NCI-H82 (cell line): ENCODE results near the gene LCE7A.

Experiments
- DNase-seq: peaks from one replicate; lab custom pipeline; 2025; lab: John Stamatoyannopoulos, UW

LCE7A gene

DNA sequence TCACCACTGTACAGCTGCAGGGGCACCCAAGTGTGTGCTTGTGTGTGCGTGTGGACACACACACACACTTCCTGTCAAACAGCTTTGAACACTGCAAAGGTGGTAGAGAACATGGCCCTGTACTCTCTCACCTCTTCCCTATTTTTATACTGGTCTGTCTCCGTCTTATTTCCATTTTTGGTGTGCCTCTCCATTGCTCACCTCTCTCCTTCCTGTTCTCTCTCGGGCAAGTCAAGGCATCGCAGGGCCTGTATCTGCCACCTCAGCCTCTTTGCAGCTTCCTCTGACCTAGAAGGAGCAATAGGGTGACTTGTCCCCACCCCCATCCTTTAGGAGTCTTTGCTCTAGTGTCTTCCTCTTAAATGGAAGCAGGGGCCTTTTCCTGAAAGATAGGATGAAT is 20.5 kb downstream of the LCE7A start:
- no peak for DNase-seq

DNA sequence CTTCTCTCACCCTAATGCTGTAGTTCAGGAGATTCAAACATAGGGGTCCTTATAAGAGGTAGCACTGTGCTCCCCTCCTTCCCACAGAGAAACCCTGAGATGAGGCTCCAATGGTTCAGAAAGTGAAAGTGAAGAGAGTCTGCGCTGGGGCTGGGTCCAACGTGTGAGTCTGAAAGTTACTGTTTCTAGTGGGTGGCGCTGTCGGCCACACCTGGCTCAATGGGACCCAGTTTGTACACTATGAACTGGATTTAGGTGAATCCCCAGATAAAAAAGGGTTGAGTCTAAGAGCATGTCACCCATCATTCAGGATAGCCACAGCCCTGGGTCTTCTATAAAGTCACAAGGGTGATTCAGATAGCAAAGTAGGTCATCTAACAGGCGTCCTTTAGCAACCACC is 21.1 kb downstream of the LCE7A start:
- DNase-seq = no peak

DNA sequence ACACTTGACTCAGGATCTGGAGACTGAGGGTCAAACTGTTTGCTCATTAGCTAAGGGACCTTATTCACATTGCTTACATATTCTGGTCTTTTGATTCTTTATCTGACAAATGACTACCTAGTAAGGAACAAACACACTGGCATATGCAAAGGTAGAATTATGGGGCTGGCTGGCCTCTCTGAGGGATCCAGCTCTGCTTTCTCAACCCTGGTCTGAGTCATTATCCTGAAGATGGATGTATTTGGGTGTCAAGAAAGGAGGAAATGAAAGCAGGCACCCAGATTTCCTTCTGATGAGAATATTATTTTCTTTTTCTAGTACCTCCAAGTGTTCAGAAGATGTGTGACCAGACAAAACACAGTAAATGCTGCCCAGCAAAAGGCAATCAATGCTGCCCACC is 24.3 kb downstream of the LCE7A start:
- DNase-seq = no peak

DNA sequence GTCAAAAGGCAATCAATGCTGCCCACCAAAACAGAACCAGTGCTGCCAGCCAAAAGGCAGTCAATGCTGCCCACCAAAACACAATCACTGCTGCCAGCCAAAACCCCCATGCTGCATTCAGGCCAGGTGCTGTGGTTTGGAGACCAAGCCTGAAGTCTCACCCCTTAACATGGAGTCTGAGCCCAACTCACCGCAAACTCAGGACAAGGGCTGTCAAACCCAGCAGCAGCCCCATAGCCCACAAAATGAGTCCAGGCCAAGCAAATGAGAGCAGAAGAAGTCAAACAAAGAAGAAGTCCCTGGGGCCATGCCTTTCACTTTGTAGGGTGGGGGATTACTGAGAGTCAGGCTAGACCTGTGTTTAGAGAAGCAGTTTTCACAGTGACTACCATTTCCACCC is 24.7 kb downstream of the LCE7A start:
- DNase-seq = no peak

DNA sequence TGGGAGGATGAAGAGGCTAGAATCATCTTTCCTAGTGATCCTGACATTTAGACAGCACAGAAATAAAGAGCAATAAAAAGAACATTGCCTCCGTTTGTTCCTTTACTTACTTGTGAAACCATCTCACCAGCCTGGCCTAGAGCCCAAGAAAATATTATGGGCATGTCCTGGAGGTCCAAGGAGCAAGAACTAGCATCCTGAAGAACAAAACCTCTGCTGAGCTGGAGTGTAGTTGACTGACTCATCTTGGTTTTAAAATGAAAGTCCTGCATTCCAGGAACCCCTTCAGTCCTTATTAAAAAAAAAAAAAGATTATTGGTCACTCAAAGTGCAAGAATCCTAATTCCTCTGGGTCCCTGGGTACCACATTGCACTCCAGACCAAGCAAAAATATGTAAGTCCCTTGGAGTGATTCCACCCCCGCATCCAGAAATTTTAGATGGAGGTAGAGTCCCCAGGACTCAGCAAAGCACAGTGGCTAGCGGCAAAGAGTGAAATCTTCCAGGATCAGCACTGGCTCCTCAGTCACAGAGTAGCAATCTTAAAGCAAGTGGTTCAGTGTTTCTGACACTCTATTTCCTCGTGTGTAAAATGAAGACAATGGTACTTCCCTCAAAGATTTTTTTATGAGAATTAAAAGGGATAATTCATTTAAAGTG is 25.3 kb downstream of the LCE7A start:
- no peak for DNase-seq

DNA sequence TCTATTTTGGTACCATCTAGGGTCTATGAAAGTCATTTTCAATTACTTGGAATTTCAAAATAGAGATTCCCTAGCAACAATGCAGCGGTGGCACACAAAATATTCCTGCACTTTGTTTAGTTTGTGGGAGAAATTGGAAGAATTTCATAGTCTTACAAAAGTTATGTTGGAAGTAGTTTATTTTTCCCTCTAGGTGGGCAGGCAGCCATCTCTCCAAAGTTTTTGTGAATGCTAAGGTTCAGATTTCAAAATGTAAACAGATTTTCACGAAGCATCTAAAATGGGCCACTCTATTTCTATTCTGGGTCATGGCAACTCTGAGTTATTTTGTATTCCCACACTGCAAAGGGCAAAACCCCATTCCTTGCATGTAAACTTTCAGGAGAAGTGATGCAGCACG is 26.3 kb downstream of the LCE7A start:
- no peak for DNase-seq

DNA sequence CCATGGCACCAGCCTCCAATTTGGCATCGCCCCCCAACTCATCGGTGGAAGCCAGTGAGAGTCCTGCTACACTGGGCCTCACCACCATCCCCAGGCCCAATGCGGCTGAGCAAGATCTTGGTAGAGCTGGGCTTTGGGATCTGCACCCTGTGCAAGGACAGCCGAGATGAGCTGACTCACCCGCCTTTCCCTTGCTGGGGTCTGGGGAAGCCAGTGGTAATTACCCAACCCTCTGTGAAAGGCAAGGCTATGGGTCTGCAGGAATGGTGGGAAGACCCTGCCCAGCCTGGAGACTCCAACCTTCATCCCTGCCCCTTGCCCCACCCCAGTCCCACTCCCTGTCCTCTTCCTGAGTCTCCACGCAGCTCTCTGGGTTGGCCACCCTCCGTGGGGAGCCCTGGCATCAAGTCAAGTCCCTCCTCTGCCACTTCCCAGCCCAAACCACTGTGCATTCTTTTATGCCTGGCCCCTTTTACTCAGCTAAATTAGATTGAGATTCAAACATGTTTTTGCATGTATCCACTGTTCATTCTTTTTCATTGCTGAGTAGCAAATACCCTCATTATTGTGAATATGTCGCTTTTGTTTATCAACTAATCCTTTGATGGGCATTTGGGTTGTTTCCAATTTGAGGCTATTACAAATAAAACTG is 27.1 kb downstream of the LCE7A start:
- no peak for DNase-seq

DNA sequence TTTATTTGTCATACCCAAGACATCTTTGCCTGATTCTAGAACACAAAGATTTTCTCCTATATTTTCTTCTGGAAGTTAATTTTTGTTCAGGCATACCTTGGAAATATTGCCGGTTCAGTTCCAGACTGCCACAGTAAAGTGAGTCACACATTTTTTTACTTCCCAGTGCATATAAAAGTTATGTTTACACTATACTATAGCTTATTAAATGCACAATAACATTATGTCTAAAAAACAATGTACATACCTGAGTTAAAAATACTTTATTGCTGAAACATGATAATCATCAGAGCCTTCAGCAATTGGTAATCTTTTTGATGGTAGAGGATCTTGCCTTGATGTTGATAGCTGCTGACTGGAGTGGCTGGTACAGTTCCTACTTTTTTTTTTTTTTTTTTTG is 28.3 kb downstream of the LCE7A start:
- no peak for DNase-seq

DNA sequence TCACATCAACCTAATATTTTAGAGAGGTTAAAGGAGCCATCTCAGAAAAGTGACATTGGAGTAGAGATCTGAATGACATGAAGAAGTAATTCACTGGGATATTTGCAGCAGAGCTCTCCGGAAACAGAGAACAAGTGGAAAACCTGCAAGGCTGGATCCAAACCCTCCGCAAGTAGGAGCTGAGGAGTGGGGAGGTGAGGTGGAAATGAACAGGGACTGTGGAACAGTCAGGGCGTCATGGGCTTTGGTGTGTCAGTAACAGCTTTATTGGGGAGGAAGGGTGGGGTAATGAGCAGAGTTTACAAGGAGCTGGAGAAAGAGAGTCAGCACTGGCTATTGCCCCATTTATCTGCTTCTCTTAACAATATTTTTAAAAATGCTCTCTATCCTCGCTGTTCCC is 39.2 kb downstream of the LCE7A start:
- DNase-seq = no peak

DNA sequence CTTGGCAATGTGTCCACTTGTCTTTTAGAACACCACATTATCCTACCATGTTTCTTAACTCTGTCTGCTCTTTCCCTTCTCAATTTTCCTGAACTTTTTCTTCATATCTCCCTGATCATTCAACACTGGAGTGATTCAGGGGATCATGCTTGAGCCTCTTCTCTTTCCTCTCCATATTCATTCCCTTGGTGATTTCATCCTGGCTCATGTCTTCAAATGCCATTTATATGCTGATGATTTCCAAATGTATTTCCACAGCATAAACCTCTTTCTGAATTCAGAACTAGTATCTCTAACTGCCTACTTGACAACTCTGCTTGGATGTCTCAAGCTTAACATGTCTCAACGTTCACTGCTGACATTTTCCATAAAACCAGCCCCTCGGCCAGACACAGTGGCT is 40.1 kb downstream of the LCE7A start:
- no peak for DNase-seq

DNA sequence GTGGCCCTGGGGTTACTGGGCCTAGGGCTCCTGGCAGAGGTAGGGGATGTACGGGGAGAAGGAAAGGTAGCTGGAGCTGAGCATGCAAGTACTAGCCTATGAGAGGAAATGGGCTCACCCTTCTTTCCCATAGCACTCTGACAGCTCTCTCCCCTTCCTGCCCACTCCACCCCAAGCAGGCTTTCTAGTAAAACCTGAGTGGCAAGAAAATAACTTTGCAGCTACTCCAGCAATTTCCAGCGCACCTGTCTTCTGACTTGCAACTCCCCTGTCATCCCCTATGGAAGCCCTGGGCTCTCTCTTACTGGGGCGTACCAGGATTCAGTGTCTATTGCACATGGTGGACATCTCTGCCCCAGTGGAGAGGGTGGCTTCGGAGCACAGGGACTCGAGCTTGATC is 41.8 kb downstream of the LCE7A start:
- no peak for DNase-seq

DNA sequence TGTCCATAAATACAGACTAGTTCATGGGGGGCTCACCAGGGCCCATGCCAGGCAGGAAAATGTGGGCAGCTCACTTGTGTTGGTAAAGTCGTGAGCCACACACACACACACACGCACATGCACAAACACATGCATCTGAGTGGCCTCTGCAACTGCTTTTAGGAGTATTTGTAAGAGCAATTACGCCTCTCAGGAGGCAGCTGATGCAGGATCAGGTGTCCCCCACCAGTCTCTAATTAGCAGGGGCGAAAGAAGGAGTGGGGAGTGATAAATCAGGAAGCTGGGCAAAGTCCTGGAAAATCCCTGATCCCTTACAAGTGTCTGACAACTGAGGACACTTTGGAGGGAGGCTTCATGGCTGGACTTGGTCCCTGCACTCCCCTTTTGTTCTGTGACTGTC is 42.8 kb downstream of the LCE7A start:
- DNase-seq = no peak

DNA sequence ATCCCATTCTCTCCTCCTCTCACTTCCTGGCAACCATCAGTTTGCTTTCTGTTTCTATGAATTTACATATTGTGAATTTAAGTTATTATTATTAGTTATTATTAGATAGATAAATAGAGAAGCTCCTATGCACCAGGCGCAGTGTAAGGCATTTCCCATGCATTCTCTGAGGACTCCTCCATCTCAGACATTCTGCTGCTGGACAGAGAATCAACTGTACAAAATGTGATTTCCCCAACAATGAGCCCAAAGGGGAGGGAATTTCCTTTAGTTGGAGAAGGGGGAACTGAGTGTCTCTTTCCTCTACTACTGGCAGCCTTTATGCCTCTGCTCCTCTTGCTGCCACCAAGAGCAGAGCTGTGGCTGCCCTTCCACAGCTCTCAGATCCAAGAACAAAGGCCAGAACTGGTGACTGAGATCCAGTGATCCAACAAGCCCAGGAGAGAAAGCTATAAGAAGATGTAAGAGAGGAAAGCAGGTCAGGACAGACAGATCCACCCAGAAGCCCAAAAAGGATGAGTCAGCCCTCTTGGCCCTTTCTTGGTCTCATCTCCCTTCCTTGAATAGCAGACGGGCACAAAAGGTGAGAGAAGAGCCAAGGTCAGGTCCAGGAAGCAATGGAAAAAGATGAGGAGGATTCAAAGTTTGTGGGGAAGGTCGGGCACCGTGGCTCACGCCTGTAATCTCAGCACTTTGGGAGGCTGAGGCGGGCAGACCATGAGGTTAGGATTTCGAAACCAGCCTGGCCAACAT is 45.1 kb downstream of the LCE7A start:
- no peak for DNase-seq

DNA sequence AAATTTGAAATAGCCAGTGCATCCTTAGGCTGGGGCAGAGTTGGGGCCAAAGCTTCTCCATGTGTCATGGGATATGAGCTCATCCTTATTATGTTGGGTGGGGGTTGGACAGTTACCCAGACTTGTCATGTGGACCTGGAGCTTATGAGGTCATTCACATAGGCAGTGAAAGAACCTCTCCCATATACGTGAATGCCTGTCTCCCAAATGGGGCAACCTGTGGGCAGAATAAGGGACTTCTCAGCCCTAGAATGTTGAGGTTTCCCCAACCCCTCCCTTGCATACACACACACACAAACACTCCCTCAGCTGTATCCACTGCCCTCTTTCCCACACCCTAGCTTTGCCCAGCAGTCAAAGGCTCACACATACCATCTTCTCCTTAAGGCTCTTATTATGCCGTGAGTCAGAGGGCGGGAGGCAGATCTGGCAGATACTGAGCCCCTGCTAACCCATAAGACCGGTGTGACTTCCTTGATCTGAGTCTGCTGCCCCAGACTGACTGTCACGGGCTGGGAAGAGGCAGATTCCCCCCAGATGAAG is 46.3 kb downstream of the LCE7A start:
- DNase-seq = no peak

DNA sequence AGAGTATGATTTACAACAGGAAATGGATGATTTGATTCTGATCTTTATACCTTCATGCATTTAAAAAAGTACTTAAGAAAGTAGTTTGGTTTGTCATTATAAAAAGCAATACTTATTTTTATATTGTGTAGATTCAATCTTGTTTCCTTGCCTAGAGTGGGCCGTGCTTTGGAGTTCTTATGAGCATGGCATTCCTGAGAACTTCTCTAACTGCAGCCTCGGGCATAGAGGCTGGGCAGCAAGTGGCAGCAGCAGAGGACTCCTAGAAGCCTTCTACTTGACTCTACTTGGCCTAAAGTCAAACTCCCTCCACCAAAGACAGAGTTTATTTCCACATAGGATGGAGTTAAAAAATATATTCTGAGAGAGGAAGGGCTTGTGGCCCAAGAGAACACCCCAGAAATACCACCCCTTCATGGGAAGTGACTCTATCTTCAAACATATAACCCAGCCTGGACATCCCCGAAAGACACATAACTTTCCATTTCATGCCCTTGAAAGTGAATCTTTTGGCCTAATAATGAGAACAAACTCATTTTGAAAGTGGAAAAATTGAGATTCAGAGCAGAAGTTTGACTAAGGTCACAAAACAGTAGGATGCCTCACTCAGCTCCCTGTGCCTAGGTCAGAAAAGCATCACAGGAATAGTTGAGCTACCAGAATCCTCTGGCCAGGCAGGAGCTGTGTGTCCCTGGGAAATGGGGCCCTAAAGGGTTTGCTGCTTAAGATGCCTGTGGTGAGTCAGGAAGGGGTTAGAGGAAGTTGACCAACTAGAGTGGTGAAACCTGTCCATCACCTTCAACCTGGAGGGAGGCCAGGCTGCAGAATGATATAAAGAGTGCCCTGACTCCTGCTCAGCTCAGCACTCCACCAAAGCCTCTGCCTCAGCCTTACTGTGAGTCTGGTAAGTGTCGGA is 48.1 kb downstream of the LCE7A start, which contains the start of gene IVL:
IVL (plus strand) TSS at position 861 of the 916 bp plus-strand sequence. CDS start 1,252 bp downstream, outside the sequence.
- DNase-seq = no peak

DNA sequence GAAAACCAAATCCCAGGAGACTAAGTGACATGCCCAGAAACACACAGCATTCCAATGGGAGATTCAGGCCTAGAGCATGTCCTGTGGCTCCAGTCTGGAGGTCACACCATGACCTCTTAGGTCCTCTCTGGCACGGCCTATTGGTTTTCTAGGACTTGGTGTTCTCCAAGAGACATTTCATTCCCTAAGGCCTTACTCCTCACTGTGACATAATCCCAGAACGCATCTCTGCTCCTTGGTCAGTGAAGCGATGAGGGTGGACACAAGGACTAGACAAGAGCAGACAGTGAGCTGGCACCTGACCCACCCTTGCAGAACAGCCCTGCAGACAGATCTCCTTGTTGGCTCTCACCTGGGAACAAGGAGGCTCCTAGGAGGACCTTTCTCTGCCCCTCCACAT is 49.4 kb downstream of the LCE7A start:
- DNase-seq = no peak
